ENCODE measurements around the gene WNK1.

WNK1 gene

DNA sequence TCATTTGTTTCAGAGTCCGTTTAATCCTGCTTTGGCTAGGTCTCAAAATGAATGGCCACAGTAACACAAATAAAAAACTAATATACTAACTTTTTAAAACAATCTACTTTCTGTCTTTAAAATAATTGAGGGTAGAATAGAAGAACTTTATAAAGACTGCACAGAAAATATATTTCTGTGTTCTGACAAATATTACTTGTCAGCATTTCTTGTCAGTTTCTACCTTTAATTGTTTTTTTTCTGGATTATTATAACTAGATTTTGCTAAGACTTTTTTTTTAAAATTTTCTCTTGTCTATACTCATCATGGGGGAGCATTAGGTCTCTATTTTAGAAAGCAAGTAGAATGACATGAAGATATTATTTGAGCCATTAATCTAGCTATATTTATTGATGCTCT lies 110.9 kb downstream of the WNK1 start:
- DNase-seq (ENCODE audit: low read depth in 2 of 2), result no peak

GRCh38 chr12:865614-866013 lies 113.2 kb downstream of the WNK1 start:
- DNase-seq (ENCODE audit: low read depth in 2 of 2), result no peak

DNA sequence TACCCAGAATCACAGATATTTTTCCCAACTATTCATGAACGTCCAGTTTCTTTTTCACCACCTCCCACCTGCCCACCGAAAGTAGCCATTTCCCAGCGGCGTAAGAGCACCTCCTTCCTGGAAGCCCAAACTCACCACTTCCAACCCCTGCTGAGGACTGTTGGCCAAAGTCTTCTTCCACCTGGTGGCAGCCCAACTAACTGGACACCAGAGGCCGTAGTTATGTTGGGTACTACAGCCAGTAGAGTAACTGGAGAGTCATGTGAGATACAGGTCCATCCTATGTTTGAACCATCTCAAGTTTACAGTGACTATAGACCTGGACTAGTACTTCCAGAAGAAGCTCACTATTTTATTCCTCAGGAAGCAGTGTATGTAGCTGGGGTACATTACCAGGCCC lies 115.5 kb downstream of the WNK1 start:
- no peak for DNase-seq (ENCODE audit: low read depth in 2 of 2)

DNA sequence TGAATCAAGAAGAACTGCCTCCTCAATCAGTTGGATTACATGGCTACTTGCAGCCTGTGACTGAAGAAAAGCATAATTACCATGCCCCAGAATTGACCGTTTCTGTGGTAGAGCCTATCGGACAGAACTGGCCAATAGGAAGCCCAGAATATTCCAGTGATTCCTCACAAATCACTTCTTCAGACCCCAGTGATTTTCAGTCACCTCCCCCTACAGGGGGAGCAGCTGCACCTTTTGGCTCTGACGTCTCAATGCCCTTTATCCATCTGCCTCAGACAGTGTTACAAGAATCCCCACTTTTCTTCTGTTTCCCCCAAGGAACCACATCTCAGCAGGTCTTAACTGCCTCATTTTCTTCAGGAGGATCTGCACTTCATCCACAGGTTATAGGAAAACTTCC lies 116.3 kb downstream of the WNK1 start:
- no peak for DNase-seq (ENCODE audit: low read depth in 2 of 2)

- DNase-seq (ENCODE audit: low read depth in 2 of 2), result no peak
These were observed 118.0 kb downstream of the WNK1 start for GRCh38 chr12:870378-870777.

GRCh38 chr12:873954-874353 lies 121.6 kb downstream of the WNK1 start:
- no peak for DNase-seq (ENCODE audit: low read depth in 2 of 2)

DNA sequence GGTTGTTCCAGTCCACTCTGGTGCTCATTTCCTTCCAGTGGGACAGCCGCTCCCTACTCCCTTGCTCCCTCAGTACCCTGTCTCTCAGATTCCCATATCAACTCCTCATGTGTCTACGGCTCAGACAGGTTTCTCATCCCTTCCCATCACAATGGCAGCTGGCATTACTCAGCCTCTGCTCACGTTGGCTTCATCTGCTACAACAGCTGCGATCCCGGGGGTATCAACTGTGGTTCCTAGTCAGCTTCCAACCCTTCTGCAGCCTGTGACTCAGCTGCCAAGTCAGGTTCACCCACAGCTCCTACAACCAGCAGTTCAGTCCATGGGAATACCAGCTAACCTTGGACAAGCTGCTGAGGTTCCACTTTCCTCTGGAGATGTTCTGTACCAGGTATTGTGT lies 127.3 kb downstream of the WNK1 start:
- no peak for DNase-seq (ENCODE audit: low read depth in 2 of 2)

DNA sequence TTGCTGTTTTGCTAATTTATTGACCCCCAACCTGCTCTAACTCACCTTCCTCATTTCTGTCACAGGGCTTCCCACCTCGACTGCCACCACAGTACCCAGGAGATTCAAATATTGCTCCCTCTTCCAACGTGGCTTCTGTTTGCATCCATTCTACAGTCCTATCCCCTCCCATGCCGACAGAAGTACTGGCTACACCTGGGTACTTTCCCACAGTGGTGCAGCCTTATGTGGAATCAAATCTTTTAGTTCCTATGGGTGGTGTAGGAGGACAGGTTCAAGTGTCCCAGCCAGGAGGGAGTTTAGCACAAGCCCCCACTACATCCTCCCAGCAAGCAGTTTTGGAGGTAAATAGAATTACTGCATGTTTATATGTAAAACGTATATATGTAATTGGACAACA lies 128.3 kb downstream of the WNK1 start:
- no peak for DNase-seq (ENCODE audit: low read depth in 2 of 2)

DNA sequence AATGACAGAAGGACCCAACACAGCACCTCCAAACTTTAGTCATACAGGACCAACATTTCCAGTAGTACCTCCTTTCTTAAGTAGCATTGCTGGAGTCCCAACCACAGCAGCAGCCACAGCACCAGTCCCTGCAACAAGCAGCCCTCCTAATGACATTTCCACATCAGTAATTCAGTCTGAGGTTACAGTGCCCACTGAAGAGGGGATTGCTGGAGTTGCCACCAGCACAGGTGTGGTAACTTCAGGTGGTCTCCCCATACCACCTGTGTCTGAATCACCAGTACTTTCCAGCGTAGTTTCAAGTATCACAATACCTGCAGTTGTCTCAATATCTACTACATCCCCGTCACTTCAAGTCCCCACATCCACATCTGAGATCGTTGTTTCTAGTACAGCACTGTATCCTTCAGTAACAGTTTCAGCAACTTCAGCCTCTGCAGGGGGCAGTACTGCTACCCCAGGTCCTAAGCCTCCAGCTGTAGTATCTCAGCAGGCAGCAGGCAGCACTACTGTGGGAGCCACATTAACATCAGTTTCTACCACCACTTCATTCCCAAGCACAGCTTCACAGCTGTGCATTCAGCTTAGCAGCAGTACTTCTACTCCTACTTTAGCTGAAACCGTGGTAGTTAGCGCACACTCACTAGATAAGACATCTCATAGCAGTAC lies 132.5 kb downstream of the WNK1 start:
- no peak for DNase-seq (ENCODE audit: low read depth in 2 of 2)

DNA sequence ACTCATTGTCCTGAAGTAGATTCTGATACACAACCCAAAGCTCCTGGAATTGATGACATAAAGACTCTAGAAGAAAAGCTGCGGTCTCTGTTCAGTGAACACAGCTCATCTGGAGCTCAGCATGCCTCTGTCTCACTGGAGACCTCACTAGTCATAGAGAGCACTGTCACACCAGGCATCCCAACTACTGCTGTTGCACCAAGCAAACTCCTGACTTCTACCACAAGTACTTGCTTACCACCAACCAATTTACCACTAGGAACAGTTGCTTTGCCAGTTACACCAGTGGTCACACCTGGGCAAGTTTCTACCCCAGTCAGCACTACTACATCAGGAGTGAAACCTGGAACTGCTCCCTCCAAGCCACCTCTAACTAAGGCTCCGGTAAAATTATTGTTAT lies 133.3 kb downstream of the WNK1 start:
- no peak for DNase-seq (ENCODE audit: low read depth in 2 of 2)

DNA sequence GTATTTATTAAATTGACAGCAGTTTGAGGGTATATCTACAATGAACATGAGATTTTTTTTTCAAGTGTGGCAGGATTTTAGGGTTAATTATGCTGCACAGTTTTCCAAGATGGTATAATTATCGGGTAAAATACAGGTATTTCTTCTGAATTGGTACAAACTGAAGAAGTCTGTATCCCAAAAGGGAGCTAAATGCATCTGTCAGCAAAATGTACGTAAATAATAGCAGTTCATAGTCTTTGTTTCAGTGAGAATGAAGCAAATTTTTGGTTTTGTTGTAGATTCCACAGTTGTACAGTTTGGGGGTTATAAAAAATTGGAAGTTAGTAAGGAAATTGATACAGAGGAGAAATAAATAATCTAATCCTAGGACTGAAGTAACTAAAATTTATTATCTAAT lies 133.8 kb downstream of the WNK1 start:
- DNase-seq (ENCODE audit: low read depth in 2 of 2), result no peak

DNA sequence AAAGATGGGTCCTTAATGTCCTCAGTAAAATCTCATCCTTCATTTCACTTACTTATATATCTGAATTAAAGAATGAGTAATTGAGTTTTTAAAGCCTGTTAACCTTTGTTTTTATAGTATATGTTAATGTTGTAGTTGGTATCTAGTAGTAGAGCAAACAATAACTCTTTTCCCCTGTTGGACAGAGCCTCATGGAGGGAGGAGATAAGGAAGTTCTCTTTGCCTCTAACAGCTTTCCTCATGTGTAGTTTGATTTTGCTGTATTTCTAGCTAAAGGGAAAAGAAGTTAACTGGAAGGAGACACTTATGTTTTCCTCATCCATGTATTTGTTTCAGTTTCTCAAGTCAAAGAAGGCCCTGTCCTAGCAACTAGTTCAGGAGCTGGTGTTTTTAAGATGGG lies 141.8 kb downstream of the WNK1 start:
- DNase-seq (ENCODE audit: low read depth in 2 of 2), result no peak

GRCh38 chr12:896031-896430 lies 143.7 kb downstream of the WNK1 start:
- no peak for DNase-seq (ENCODE audit: low read depth in 2 of 2)

DNA sequence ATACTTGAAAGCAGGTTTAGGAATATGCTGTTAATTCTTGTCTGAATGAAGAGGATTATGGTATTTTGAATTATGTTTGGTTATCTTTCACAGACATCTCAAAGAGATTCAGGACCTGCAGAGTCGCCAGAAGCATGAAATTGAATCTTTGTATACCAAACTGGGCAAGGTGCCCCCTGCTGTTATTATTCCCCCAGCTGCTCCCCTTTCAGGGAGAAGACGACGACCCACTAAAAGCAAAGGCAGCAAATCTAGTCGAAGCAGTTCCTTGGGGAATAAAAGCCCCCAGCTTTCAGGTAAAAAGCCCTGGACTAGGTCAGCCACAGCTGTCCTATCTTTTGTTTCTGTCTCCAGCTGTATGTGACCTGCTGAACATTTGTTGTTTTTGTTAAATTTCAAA lies 145.0 kb downstream of the WNK1 start:
- DNase-seq (ENCODE audit: low read depth in 2 of 2), result no peak

GRCh38 chr12:902581-902980 lies 150.2 kb downstream of the WNK1 start:
- no peak for DNase-seq (ENCODE audit: low read depth in 2 of 2)

GRCh38 chr12:903055-903454 lies 150.7 kb downstream of the WNK1 start:
- no peak for DNase-seq (ENCODE audit: low read depth in 2 of 2)

DNA sequence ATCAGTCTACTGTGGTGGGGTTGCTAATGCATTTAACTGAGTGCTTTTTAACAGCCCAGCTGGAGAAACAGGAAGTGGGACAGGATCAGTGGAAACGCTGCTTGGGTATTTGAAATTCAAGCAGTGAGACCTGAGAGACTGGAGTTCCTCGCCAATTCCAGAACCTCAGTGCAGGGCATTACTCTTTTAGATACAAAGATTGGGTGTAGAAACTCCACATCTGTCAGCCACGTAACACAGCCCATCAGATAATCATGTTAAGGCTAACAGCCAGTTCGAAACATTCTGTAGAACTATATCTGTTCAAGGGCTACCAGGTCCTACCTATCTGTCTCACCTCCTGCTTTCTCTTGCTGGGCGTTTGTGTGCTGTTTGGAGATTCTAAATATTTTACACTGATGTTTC lies 151.6 kb downstream of the WNK1 start:
- DNase-seq (ENCODE audit: low read depth in 2 of 2), result no peak

DNA sequence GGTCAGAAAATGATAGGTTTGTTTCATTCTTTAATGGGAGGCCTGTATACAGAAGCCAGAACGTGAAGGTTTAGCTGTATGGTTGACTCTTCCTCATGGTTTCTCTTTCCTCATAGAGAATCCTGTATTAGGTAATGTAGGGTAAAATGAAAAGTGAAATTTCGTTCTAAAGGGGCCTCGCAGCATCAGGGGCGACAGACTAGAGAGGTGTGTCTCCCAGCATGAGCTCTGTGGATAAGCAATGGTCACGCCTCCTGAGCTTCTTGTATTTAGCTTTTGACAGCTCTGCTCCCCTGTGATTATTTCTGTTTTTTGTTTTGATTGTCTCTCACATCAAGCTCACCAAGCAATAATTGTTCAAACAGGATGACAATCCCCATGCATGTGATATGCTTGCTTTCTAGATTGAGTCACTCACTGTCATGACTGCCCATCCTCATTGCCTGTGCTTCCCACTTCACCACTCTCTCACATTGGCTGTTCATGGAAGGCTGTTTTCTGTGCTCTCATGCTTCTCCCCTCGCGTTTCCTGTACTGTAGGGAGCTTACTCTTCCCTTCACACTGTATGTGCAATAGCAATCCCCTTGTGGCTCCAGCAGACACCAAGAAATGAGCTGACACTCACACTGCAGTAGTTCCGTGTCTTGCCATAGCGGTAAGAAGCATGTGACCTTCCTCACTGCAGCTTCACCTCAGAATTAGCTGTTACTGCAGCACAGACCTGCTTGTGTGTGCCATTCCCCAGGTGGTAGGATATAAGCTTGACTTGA lies 153.1 kb downstream of the WNK1 start:
- DNase-seq (ENCODE audit: low read depth in 2 of 2), result no peak

GRCh38 chr12:906062-906585 lies 153.7 kb downstream of the WNK1 start:
- DNase-seq (ENCODE audit: low read depth in 2 of 2), result no peak

- no peak for DNase-seq (ENCODE audit: low read depth in 2 of 2)
These were observed 155.2 kb downstream of the WNK1 start for GRCh38 chr12:907413-908185.

DNA sequence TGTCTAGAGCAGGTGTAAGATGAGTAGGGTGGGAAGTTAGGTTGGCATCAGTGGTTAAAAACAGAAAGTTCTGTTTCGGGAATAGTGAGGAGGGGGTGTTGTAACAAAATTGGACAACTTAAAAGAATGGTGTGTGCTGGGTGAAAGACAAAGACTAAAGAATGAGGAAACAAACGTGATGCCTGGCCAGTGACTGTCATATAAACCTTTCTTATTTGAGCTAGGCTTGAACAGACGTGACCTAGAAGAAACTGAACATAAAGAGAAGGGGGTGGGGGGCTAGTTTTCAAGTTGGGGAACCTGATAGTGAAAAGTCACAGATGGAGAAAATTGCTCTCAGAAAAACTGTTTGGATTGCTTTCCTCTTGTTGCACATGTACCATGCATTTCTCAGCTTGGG lies 157.5 kb downstream of the WNK1 start:
- DNase-seq (ENCODE audit: low read depth in 2 of 2), result no peak

DNA sequence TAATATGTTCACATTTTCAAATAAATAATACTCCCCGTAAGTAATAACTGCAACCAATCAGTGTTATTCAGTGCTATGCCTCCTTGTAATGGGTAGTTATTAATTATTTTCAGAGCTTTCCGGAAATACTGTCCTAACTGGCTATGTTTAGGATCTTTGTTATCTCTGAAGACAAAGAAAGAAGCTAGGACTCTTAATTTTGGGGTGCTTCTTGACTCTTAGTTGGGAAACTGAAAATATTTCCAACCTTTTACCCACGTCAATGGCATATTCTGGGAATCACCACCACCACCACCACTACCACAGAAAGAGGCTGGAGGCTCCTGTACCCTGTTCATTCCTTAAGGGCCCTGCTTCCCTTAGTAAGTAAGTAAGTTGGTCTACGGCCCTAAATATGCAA lies 158.0 kb downstream of the WNK1 start:
- no peak for DNase-seq (ENCODE audit: low read depth in 2 of 2)

All from stimulated activated CD4-positive, alpha-beta T cell treated with anti-CD3 and anti-CD28 coated beads, Interleukin-1b, Interleukin-23, amount 100 ng/mL, for 4 hours (primary cell).